Colonic mucosa (tissue), 4 donors: Measurements from ENCODE around the gene STX7. TPM values are rescaled to one million over a fixed set of nuclear protein-coding genes. Genes with fewer than 3 reads are reported as not detected.
"Not testable (repeated sequence)": the region's sequence is repeated elsewhere in the genome, so short reads cannot be mapped to it uniquely, and the experiment has no call there.

ENCODE experiments used
- DNase-seq: peaks from one replicate; pipeline ENCODE4 v3.0.0-alpha.2; 2020
- H3K27ac ChIP-seq: fragments of 200-600 bp; one replicate; pipeline ENCODE4 v1.8.0; 2021
- H3K27me3 ChIP-seq: fragments of 200-600 bp; one replicate; pipeline ENCODE4 v1.8.0; 2021
- H3K36me3 ChIP-seq: fragments of 200-600 bp; one replicate; pipeline ENCODE4 v1.8.0; 2021
- H3K4me1 ChIP-seq: fragments of 200-600 bp; one replicate; pipeline ENCODE4 v1.8.0; 2021; ENCODE audit warnings: mild to moderate bottlenecking
- H3K4me3 ChIP-seq: fragments of 200-600 bp; one replicate; pipeline ENCODE4 v1.8.0; 2021
- H3K9ac ChIP-seq, 2 donors: one replicate each; pipeline ENCODE4 v1.7.0; 2013; ENCODE audit warnings: control low read depth in 2 of 2, low read depth in 2 of 2, low read length in 2 of 2
- H3K9me3 ChIP-seq: fragments of 200-600 bp; one replicate; pipeline ENCODE4 v1.8.0; 2021
- CTCF ChIP-seq: fragments of 200-600 bp; IDR thresholded peaks from one replicate; pipeline ENCODE4 v1.8.0; 2022; ENCODE audit warnings: antibody characterized with exemption, mild to moderate bottlenecking
- intact Hi-C: fragments of 100-400 bp; cut with DNase I; formaldehyde crosslinking; loops from one replicate; pipeline ENCODE4 v1.14.1; 2022
- total RNA-seq, 2 donors: library from RNA; stranded (reverse); fragmentation: NEBNext Ultra II Directional in 1 of 2; extraction: Animal tissue kit (Norgen Biotek cat#: 25700) in 1 of 2; gene quantifications; one replicate each; pipeline ENCODE4 v1.2.1, GENCODE V29; 2021
- donor health status: healthy.
- donor health status: DM: no; HTN: no; CAD: no.
- donor health status: DM: no; HTN: no; CAD: no.

The STX7 gene
- total RNA-seq, result 10 to 100 TPM; 30.5 to 52.8 TPM

- peak; percentile 94 for DNase-seq
- Histone ChIP-seq H3K27ac (peak within 1 kb of the TSS; percentile 95), H3K9me3 (no peaks in the 10 kb centered on the region), H3K36me3 (no peaks in the 10 kb centered on the region), H3K4me1 (peaks cover 8% of the 10 kb centered on the region), H3K9ac (peak within 1 kb of the TSS; percentile 70 to 90), H3K27me3 (no peaks in the 10 kb centered on the region), H3K4me3 (peak within 1 kb of the TSS; percentile 93)
- no peak for TF ChIP-seq CTCF
- intact Hi-C loops, result no loop called here
Measured at GRCh38 chr6:132512638-132513632, at the start of gene STX7. STX7 (minus strand) TSS chr6:132513116; CDS start chr6:132503530, 9,586 bp downstream.

GRCh38 chr6:132560087-132560486 lies 47.2 kb upstream of the STX7 start:
- H3K4me1 ChIP-seq, H3K9ac ChIP-seq, H3K27ac ChIP-seq, DNase-seq, H3K36me3 ChIP-seq, H3K9me3 ChIP-seq, intact Hi-C loops, H3K27me3 ChIP-seq, H3K4me3 ChIP-seq: not testable (repeated sequence)

GRCh38 chr6:132552372-132552771 lies 39.5 kb upstream of the STX7 start, which contains the start of gene TAAR8:
TAAR8 (plus strand) TSS chr6:132552672; CDS start chr6:132552693, 21 bp downstream.
- Histone ChIP-seq H3K36me3 (no peaks in the 10 kb centered on the region), H3K4me1 (no peaks in the 10 kb centered on the region), H3K27ac (no peak within 1 kb of the TSS), H3K9ac (no peak within 1 kb of the TSS), H3K4me3 (no peak within 1 kb of the TSS), H3K27me3 (no peaks in the 10 kb centered on the region), H3K9me3 (no peaks in the 10 kb centered on the region)
- intact Hi-C loops, result no loop called here
- DNase-seq, result no peak
- no peak for TF ChIP-seq CTCF

- Histone ChIP-seq H3K27me3 (no peaks in the 10 kb centered on the region), H3K36me3 (no peaks in the 10 kb centered on the region), H3K4me1 (no peaks in the 10 kb centered on the region), H3K9ac (no peak overlapping the region), H3K4me3 (no peak overlapping the region), H3K27ac (no peak overlapping the region), H3K9me3 (no peaks in the 10 kb centered on the region)
- no peak for TF ChIP-seq CTCF
- no peak for DNase-seq
- intact Hi-C loops, result no loop called here
Measured at GRCh38 chr6:132551214-132551613, 38.3 kb upstream of the STX7 start.

- H3K9me3 ChIP-seq, result no peaks in the 10 kb centered on the region
- H3K27ac ChIP-seq, result no peak overlapping the region
- H3K27me3 ChIP-seq, result no peaks in the 10 kb centered on the region
- H3K4me1 ChIP-seq, result no peaks in the 10 kb centered on the region
- no peaks in the 10 kb centered on the region for H3K36me3 ChIP-seq
- H3K9ac ChIP-seq, result no peak overlapping the region
- H3K4me3 ChIP-seq, result no peak overlapping the region
- DNase-seq, result no peak
- no peak for TF ChIP-seq CTCF
- intact Hi-C loops, result no loop called here
Measured at GRCh38 chr6:132548746-132549463, 36.0 kb upstream of the STX7 start.
